D341Med (cell line): ENCODE data around the gene PDE5A.
A peak's percentile ranks its signal among the peaks of the same experiment; 100 is the strongest.
"Not testable (repeated sequence)": the region's sequence is repeated elsewhere in the genome, so short reads cannot be mapped to it uniquely, and the experiment has no call there.

Source experiments
- DNase-seq: peaks from one replicate; pipeline ENCODE4 v3.0.0; 2012; ENCODE audit warnings: low spot score

Gene PDE5A

DNA sequence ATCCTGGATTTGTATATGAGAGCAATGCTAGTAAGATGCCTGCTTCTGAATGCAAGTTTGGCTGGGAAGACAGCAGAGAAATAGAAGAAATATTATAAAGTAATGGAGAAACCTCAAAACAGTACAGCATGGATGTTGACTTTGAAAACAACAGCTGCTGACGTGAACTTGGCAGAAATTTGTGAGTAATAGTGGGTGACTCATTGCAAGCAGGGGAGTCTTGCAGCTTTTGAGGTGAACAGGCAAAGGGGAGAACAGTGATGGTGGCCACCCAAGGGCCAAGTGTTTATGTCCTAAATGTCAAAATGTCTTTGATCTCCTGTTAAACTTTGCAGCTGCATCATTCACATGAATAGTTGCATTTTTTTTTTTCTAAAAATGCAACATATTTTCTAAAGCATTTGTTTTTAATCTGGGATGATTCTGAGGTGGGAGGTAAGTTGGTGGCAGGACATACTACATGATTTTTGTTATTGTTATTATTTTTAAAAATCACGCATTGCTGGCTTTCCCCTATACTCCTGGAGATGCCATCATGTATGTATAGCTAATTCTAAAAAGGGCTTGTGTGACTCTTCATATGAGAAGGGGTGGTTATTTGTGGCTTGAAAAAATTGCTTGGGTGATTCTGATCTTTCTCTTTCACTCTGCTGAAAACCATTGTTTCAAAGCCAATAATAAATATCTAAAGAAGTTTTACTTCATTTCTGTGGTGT lies 158.4 kb downstream of the PDE5A start:
- DNase-seq = not testable (repeated sequence)

- not testable (repeated sequence) for DNase-seq
These were observed 159.6 kb downstream of the PDE5A start for GRCh38 chr4:119469039-119469438.

- not testable (repeated sequence) for DNase-seq
These were observed 165.9 kb downstream of the PDE5A start for GRCh38 chr4:119462733-119463132.

GRCh38 chr4:119455734-119456133 lies 172.9 kb downstream of the PDE5A start:
- not testable (repeated sequence) for DNase-seq

- DNase-seq = peak; percentile 94
These were observed 173.9 kb downstream of the PDE5A start for GRCh38 chr4:119454491-119455270.

DNA sequence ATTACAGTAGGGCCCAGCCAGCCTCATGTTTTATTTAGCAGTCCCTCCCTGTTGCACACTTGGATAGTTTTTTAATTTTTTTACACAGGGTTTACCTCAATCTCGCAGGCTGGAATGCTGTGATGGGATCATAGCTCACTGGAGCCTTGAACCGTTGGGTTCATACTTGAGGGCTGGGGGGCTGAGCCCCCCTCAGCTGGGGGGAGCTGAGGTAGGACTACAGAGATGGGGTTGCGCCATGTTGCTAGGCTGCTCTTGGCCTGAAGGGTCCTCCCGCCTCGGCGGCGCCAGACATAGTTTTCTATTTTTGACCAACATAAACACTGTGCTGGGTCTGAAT lies 174.5 kb downstream of the PDE5A start:
- DNase-seq = peak; percentile 48

- DNase-seq = not testable (repeated sequence)
These were observed 175.3 kb downstream of the PDE5A start for GRCh38 chr4:119453286-119453685.

DNA sequence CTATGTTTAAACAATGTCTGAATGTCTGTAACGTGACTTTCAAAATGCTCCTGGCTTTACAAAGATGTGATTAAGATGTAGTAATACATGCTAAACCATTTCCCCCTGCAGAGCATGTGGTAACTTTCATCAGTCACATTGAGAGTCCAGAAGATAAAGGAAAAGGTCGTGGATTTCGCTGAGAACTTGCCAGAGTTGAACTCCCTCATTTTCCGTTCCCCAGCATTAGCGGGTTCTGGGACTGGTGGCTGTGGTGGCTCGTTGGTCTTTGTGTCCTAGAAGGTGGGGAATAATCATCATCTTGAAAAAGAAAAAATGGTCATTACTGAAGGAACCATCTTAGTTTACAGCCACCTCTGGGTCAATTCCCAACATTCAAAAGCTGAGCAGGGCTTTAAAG lies 178.8 kb downstream of the PDE5A start:
- not testable (repeated sequence) for DNase-seq
